GM12864 (cell line): Measurements from ENCODE around the gene KIF21B.
"Not testable (repeated sequence)": the region's sequence is repeated elsewhere in the genome, so short reads cannot be mapped to it uniquely, and the experiment has no call there.

Experiments used
- DNase-seq: peaks from one replicate; pipeline ENCODE4 v3.0.0-alpha.2; 2011; ENCODE audit warnings: low read depth
- H3K4me3 ChIP-seq: 2 replicates; pipeline ENCODE4 v1.5.1; 2011; ENCODE audit warnings: mild to moderate bottlenecking, low read depth, low read length, control low read depth
- TF ChIP-seq, protein P1 (sequence below): IDR thresholded peaks from 2 replicates; pipeline ENCODE4 v1.5.1; 2011; ENCODE audit warnings: low read depth, mild to moderate bottlenecking, moderate library complexity, low read length, control low read depth, inconsistent platforms; ENCODE audit errors: missing control alignments

The KIF21B gene

DNA sequence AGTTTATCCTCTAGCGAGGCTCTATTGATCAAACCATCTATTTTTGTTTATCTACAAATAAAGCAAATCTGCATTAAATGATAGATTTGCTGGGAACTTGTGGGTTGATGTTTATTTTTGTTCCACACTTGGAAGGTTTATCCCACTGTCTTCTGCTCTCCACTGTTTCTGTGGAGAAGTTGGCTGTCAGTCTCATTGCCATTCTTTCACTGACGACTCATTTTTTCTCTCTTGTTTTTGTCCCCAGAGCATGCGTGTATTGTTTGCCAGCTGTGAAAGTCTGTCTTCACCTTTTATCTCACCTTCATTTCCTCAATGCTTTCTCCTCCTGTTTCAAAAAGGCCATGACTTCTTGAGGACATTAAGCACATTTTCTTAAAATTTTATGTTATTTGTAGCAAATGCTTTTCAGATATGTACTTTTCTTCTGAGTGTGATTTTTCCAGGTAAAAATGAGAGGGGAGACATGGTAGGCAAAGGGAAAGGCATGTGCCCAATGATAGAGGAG is 76.4 kb downstream of the KIF21B start:
- H3K4me3 ChIP-seq: no peak overlapping the region
- DNase-seq: no peak
- TF ChIP-seq, protein P1, sequence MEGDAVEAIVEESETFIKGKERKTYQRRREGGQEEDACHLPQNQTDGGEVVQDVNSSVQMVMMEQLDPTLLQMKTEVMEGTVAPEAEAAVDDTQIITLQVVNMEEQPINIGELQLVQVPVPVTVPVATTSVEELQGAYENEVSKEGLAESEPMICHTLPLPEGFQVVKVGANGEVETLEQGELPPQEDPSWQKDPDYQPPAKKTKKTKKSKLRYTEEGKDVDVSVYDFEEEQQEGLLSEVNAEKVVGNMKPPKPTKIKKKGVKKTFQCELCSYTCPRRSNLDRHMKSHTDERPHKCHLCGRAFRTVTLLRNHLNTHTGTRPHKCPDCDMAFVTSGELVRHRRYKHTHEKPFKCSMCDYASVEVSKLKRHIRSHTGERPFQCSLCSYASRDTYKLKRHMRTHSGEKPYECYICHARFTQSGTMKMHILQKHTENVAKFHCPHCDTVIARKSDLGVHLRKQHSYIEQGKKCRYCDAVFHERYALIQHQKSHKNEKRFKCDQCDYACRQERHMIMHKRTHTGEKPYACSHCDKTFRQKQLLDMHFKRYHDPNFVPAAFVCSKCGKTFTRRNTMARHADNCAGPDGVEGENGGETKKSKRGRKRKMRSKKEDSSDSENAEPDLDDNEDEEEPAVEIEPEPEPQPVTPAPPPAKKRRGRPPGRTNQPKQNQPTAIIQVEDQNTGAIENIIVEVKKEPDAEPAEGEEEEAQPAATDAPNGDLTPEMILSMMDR: no peak

DNA sequence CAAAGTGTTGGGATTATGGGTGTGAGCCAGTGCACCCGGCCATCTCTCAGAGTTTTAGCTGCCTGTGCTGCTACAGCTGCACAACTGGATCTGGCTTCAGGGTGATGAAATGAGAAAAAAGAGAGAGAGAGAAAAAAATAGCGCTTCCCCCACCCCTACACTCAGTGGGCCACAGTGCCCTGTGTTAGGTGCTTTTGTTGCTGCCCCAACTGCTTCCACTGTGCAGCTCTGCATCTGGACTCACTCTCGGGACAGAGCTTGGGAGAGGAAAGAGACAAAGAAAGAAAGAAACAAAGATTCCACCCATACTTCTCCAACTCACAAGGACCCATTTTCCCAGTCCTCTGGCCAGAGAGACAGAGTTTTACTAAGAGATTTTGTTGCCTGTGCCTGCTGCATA is 78.4 kb downstream of the KIF21B start:
- H3K4me3 ChIP-seq: no peak overlapping the region
- TF ChIP-seq, protein P1: no peak
- DNase-seq: no peak

DNA sequence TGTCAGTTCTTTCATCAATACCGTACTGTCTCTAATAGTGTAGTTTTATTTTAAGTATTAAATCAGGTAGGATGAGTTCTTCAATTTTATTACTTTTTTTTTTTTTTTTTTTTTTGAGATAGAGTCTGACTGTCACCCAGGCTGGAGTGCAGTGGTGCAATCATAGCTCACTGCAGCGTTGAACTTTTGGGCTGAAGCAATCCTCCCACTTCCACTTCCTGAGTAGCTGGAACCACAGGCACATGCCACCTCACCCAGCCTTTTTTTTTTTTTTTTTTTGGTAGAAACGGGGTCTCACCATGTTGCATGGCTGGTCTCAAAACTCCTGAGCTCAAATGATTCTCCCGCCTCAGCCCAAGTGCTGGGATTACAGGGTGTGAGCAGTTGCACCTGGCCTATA is 84.6 kb downstream of the KIF21B start:
- no peak overlapping the region for H3K4me3 ChIP-seq
- DNase-seq: no peak
- TF ChIP-seq, protein P1: no peak

- H3K4me3 ChIP-seq, DNase-seq: not testable (repeated sequence)
Observed at GRCh38 chr1:200935286-200935962, 88.1 kb downstream of the KIF21B start.

GRCh38 chr1:200934676-200935245 is 88.8 kb downstream of the KIF21B start:
- no peak overlapping the region for H3K4me3 ChIP-seq
- DNase-seq: no peak
- TF ChIP-seq, protein P1: no peak

GRCh38 chr1:200931776-200932175 is 91.7 kb downstream of the KIF21B start:
- H3K4me3 ChIP-seq: no peak overlapping the region
- TF ChIP-seq, protein P1: no peak
- DNase-seq: no peak

- DNase-seq, H3K4me3 ChIP-seq: not testable (repeated sequence)
Observed at GRCh38 chr1:200930285-200930684, 93.2 kb downstream of the KIF21B start.

DNA sequence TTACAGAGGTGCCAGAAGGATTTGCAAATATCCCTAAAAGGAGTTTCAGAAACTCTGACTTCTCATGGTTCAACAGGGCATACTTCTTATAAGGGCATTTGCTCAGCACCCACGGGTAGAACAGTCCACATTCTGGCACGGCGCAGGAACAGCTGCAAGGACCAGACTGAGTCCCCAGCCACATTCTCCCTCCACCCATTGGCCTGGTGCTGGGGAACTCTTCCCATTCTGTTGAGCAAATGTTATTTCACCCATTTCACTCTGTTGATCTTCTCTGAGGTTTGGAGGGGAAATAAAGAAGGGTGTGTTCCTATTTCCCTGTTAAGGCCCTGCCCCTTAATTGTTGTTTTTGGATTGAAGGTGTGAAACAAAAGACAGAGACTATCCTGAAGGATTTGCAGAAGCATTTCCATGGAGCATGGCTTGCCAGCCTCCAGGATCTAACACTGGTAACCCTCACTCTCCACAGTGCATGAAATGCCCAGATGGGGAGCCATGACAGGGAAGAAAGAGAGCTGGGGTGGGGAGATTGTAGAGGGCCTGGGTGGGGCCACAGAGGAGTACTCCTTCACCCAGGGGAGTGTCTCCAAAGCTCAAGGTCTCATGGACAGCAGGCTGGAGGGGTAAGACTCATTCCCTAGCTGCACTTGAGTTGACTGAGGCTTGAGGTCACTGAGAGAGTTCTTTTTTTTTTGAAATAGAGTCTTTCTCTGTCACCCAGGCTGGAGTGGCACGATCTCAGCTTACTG is 93.8 kb downstream of the KIF21B start:
- DNase-seq: no peak
- TF ChIP-seq, protein P1: no peak
- no peak overlapping the region for H3K4me3 ChIP-seq
